SK-N-SH (cell line): ENCODE measurements around the gene C20orf96. TPM values are rescaled to one million over a fixed set of nuclear protein-coding genes. Genes with fewer than 3 reads are reported as not detected.

Experiments
- CTCF ChIA-PET: fragments of 300-600, 350-600 bp; formaldehyde crosslinking; extraction: SDS; loops from one replicate; lab custom pipeline; 2021; lab: Yijun Ruan, JAX
- POLR2A ChIA-PET: fragments of 350-600 bp; sonication (Branson Sonifier 250); formaldehyde crosslinking; extraction: SDS; loops from one replicate; lab custom pipeline; 2020; ENCODE audit warnings: antibody characterized with exemption, inconsistent platforms; lab: Yijun Ruan, JAX
- DNase-seq: peaks from one replicate; pipeline ENCODE4 v3.0.0; 2012
- H2AFZ ChIP-seq: fragments of 200-600 bp; sonication (generic); 2 replicates; pipeline ENCODE4 v1.8.1; 2016; ENCODE audit warnings: antibody characterized with exemption, mild to moderate bottlenecking, low read depth
- H3F3A ChIP-seq: fragments of 200-600 bp; sonication (generic); replicated peaks from 2 replicates; pipeline ENCODE3; 2016; ENCODE audit warnings: antibody characterized with exemption, mild to moderate bottlenecking; ENCODE audit not compliant: insufficient read depth
- H3K27ac ChIP-seq, 2 experiments: fragments of 200-500 bp in 1 of 2; fragments of 200-600 bp in 1 of 2; sonication (Bioruptor generic) in 1 of 2; sonication (generic), shearing (Covaris generic) in 1 of 2; 2 replicates each; pipeline versions ENCODE4 v1.5.1 to v1.6.1; 2014 to 2016; ENCODE audit warnings: low read depth in 2 of 2, inconsistent platforms in 1 of 2, low read length in 1 of 2, mild to moderate bottlenecking in 1 of 2, mixed read lengths in 1 of 2
- H3K27me3 ChIP-seq: fragments of 200-600 bp; sonication (generic), shearing (Covaris generic); 2 replicates; pipeline ENCODE4 v1.6.1; 2016; ENCODE audit warnings: mixed run types; ENCODE audit not compliant: insufficient read depth
- H3K36me3 ChIP-seq, 2 experiments: fragments of 200-500 bp in 1 of 2; fragments of 200-600 bp in 1 of 2; sonication (Bioruptor generic) in 1 of 2; sonication (generic) in 1 of 2; replicated peaks in 1 of 2; 2 replicates each; pipeline versions ENCODE3 to v1.5.1; 2014 to 2016; ENCODE audit warnings: low read length in 1 of 2, mild to moderate bottlenecking in 1 of 2; ENCODE audit not compliant: insufficient read depth in 2 of 2, control insufficient read depth in 1 of 2
- H3K4me1 ChIP-seq, 2 experiments: fragments of 200-500 bp in 1 of 2; fragments of 200-600 bp in 1 of 2; sonication (Bioruptor generic) in 1 of 2; sonication (generic), shearing (Covaris generic) in 1 of 2; 2 replicates each; pipeline versions ENCODE4 v1.5.1 to v1.6.1; 2014 to 2016; ENCODE audit warnings: low read depth in 1 of 2, low read length in 1 of 2, mixed run types in 1 of 2; ENCODE audit not compliant: insufficient read depth in 2 of 2, control insufficient read depth in 1 of 2
- H3K4me2 ChIP-seq: fragments of 200-600 bp; sonication (generic), shearing (Covaris generic); 2 replicates; pipeline ENCODE4 v1.6.1; 2017; ENCODE audit warnings: mixed run types
- H3K4me3 ChIP-seq, 2 experiments: fragments of 200-500 bp in 1 of 2; fragments of 200-600 bp in 1 of 2; sonication (Bioruptor generic) in 1 of 2; sonication (generic), shearing (Covaris generic) in 1 of 2; 2 replicates each; pipeline versions ENCODE4 v1.5.1 to v1.8.1; 2014 to 2016; ENCODE audit warnings: low read depth in 2 of 2, inconsistent platforms in 1 of 2, low read length in 1 of 2, mild to moderate bottlenecking in 1 of 2, mixed read lengths in 1 of 2, moderate library complexity in 1 of 2
- H3K79me2 ChIP-seq: fragments of 200-600 bp; sonication (generic); 2 replicates; pipeline ENCODE4 v1.8.1; 2017; ENCODE audit warnings: mild to moderate bottlenecking; ENCODE audit not compliant: insufficient read depth
- H3K9ac ChIP-seq: fragments of 200-600 bp; sonication (generic); 2 replicates; pipeline ENCODE4 v1.6.1; 2017; ENCODE audit warnings: mixed run types
- H3K9me2 ChIP-seq: fragments of 200-600 bp; sonication (generic); 2 replicates; pipeline ENCODE4 v1.6.1; 2017; ENCODE audit warnings: mixed run types
- H3K9me3 ChIP-seq: fragments of 200-600 bp; sonication (generic); 2 replicates; pipeline ENCODE4 v1.6.1; 2017; ENCODE audit warnings: mixed run types, mild to moderate bottlenecking, moderate library complexity
- H4K20me1 ChIP-seq: fragments of 200-600 bp; sonication (generic); 2 replicates; pipeline ENCODE4 v1.6.1; 2017; ENCODE audit warnings: mild to moderate bottlenecking, mixed run types; ENCODE audit not compliant: insufficient read depth
- EZH2phosphoT487 ChIP-seq: fragments of 200-600 bp; sonication (generic); IDR thresholded peaks from 2 replicates; pipeline ENCODE4 v1.6.1; 2017; ENCODE audit warnings: low read depth, mixed run types, mild to moderate bottlenecking, antibody characterized with exemption, moderate library complexity, borderline replicate concordance
- FOSL2 ChIP-seq: IDR thresholded peaks from 2 replicates; pipeline ENCODE4 v1.4.0; 2012; ENCODE audit warnings: low read depth, mild to moderate bottlenecking, moderate library complexity, borderline replicate concordance
- JUND ChIP-seq: IDR thresholded peaks from 2 replicates; pipeline ENCODE4 v1.4.0; 2012
- MEF2A ChIP-seq: IDR thresholded peaks from 2 replicates; pipeline ENCODE4 v1.4.0; 2012; ENCODE audit warnings: low read depth, borderline replicate concordance
- NRF1 ChIP-seq: IDR thresholded peaks from 2 replicates; pipeline ENCODE4 v1.6.1; 2012; ENCODE audit warnings: low read depth, mild to moderate bottlenecking, low read length
- RCOR1 ChIP-seq: fragments of 150-350 bp; IDR thresholded peaks from 2 replicates; pipeline ENCODE4 v1.6.1; 2017; ENCODE audit warnings: antibody characterized with exemption, low read length
- SMC3 ChIP-seq: IDR thresholded peaks from 2 replicates; pipeline ENCODE4 v1.6.1; 2012; ENCODE audit warnings: low read depth, low read length, improper control_type of control experiment
- TAF1 ChIP-seq: IDR thresholded peaks from 2 replicates; pipeline ENCODE4 v1.6.1; 2012; ENCODE audit warnings: low read depth, mild to moderate bottlenecking, low read length, moderate library complexity, borderline replicate concordance
- YY1 ChIP-seq: IDR thresholded peaks from 2 replicates; pipeline ENCODE4 v1.4.0; 2012; ENCODE audit warnings: low read depth, mild to moderate bottlenecking
- WGBS: methylation state at CpG from one replicate; pipeline ENCODE4 v1.1.6; 2017; ENCODE audit warnings: low lambda C conversion rate; 5-methylcytosine and 5-hydroxymethylcytosine counted together
- polyA plus RNA-seq, 3 experiments: library from polyadenylated mRNA; depleted of rRNA; stranded (reverse); fragments of >200 nt; gene quantifications; 2 replicates each; pipeline ENCODE4 v1.2.3, GENCODE V29; 2012
- TF ChIP-seq, protein P1 (sequence below): IDR thresholded peaks from 2 replicates; pipeline ENCODE4 v1.4.0; 2012; ENCODE audit warnings: low read depth, borderline replicate concordance
- TF ChIP-seq, protein P2 (sequence below): IDR thresholded peaks from 2 replicates; pipeline ENCODE4 v1.6.1; 2012; ENCODE audit warnings: mild to moderate bottlenecking, low read depth, low read length, moderate library complexity
- TF ChIP-seq, protein P3 (sequence below): IDR thresholded peaks from 2 replicates; pipeline ENCODE4 v1.4.0; 2012; ENCODE audit warnings: low read depth, borderline replicate concordance
- TF ChIP-seq, protein P4 (sequence below): fragments of 200-600 bp; sonication (generic); IDR thresholded peaks from 2 replicates; pipeline ENCODE4 v1.6.1; 2017; ENCODE audit warnings: antibody characterized with exemption, mild to moderate bottlenecking, moderate library complexity

C20orf96 gene
- polyA plus RNA-seq, 1 of the 3 experiments (the other 2 are of a cell fraction) = 16.6 TPM

DNA sequence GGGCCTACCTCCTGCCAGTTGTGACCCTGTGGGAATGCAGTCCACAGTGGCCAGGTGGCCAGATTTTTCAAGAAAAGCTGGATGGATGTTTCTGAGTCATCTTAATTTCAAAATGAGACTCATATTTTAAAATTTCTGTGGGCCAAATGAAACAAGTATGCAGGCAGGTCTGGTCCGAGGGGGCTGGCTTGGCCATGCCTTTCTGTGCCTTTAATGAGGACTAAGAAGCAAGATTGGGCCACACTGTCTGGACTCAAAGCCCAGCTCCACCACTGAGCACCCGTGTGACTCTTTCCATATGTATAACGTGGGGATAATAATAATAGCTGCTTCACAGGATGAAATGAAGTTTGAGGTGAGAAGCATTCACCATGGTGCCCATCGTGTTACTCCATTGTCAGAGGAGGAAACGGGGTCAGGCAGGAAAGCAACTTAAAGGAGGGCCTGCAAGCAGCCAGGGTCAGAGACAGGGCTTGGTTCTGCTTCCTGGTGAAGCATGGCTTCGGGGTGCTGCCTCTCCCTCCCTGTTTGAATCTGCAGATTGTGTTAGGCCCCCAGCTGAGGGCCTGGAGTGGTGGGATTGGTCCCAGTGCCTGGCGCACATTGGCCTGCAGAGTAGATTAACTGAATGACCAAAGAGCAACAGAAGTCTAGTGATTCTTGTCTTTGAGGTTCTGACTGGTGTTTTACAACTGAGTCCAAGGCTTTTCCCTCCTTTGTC is 38.6 kb upstream of the C20orf96 start:
- no peaks in the 10 kb centered on the region for H3K9me2 ChIP-seq
- no peak overlapping the region for H3K9ac ChIP-seq
- ChIA-PET CTCF (interaction anchor here (1.0 to 5.9 kb wide), 9 partner anchors 18 to 121 kb away, joined by 3 to 65 read pairs (median 6); partner anchors contain the start of gene NRSN2), POLR2A (interaction anchor here (4.7 kb wide), 1 partner anchor 17 kb away, joined by 39 read pairs; the partner anchor contains the start of gene NRSN2)
- H3K4me1 ChIP-seq = peaks cover 22 to 31% of the 10 kb centered on the region in 2 experiments; a peak in 3 of 4 replicates
- H3K27ac ChIP-seq = peak overlapping the region in 1 of 2 experiments; percentile 55; a peak in 2 of 4 replicates
- peaks cover 46% of the 10 kb centered on the region for H4K20me1 ChIP-seq
- H3K4me3 ChIP-seq = peak overlapping the region in 1 of 2 experiments; percentile 98; a peak in 2 of 4 replicates
- no peak overlapping the region for H2AFZ ChIP-seq
- H3K79me2 ChIP-seq = peaks cover 37% of the 10 kb centered on the region
- peak overlapping the region; percentile 99 for H3K4me2 ChIP-seq
- no peaks in the 10 kb centered on the region for H3K27me3 ChIP-seq
- H3K36me3 ChIP-seq = peaks cover 7 to 18% of the 10 kb centered on the region in 2 experiments
- TF ChIP-seq EZH2phosphoT487 (no peak), NRF1 (no peak), SMC3 (no peak), MEF2A (no peak), RCOR1 (no peak), FOSL2 (no peak), JUND (no peak), YY1 (no peak), TAF1 (no peak)
- TF ChIP-seq, protein P1, sequence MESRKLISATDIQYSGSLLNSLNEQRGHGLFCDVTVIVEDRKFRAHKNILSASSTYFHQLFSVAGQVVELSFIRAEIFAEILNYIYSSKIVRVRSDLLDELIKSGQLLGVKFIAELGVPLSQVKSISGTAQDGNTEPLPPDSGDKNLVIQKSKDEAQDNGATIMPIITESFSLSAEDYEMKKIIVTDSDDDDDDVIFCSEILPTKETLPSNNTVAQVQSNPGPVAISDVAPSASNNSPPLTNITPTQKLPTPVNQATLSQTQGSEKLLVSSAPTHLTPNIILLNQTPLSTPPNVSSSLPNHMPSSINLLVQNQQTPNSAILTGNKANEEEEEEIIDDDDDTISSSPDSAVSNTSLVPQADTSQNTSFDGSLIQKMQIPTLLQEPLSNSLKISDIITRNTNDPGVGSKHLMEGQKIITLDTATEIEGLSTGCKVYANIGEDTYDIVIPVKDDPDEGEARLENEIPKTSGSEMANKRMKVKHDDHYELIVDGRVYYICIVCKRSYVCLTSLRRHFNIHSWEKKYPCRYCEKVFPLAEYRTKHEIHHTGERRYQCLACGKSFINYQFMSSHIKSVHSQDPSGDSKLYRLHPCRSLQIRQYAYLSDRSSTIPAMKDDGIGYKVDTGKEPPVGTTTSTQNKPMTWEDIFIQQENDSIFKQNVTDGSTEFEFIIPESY = no peak
- TF ChIP-seq, protein P2, sequence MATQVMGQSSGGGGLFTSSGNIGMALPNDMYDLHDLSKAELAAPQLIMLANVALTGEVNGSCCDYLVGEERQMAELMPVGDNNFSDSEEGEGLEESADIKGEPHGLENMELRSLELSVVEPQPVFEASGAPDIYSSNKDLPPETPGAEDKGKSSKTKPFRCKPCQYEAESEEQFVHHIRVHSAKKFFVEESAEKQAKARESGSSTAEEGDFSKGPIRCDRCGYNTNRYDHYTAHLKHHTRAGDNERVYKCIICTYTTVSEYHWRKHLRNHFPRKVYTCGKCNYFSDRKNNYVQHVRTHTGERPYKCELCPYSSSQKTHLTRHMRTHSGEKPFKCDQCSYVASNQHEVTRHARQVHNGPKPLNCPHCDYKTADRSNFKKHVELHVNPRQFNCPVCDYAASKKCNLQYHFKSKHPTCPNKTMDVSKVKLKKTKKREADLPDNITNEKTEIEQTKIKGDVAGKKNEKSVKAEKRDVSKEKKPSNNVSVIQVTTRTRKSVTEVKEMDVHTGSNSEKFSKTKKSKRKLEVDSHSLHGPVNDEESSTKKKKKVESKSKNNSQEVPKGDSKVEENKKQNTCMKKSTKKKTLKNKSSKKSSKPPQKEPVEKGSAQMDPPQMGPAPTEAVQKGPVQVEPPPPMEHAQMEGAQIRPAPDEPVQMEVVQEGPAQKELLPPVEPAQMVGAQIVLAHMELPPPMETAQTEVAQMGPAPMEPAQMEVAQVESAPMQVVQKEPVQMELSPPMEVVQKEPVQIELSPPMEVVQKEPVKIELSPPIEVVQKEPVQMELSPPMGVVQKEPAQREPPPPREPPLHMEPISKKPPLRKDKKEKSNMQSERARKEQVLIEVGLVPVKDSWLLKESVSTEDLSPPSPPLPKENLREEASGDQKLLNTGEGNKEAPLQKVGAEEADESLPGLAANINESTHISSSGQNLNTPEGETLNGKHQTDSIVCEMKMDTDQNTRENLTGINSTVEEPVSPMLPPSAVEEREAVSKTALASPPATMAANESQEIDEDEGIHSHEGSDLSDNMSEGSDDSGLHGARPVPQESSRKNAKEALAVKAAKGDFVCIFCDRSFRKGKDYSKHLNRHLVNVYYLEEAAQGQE = no peak
- TF ChIP-seq, protein P3, sequence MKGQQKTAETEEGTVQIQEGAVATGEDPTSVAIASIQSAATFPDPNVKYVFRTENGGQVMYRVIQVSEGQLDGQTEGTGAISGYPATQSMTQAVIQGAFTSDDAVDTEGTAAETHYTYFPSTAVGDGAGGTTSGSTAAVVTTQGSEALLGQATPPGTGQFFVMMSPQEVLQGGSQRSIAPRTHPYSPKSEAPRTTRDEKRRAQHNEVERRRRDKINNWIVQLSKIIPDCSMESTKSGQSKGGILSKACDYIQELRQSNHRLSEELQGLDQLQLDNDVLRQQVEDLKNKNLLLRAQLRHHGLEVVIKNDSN = no peak
- TF ChIP-seq, protein P4, sequence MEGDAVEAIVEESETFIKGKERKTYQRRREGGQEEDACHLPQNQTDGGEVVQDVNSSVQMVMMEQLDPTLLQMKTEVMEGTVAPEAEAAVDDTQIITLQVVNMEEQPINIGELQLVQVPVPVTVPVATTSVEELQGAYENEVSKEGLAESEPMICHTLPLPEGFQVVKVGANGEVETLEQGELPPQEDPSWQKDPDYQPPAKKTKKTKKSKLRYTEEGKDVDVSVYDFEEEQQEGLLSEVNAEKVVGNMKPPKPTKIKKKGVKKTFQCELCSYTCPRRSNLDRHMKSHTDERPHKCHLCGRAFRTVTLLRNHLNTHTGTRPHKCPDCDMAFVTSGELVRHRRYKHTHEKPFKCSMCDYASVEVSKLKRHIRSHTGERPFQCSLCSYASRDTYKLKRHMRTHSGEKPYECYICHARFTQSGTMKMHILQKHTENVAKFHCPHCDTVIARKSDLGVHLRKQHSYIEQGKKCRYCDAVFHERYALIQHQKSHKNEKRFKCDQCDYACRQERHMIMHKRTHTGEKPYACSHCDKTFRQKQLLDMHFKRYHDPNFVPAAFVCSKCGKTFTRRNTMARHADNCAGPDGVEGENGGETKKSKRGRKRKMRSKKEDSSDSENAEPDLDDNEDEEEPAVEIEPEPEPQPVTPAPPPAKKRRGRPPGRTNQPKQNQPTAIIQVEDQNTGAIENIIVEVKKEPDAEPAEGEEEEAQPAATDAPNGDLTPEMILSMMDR = no peak
- H3K9me3 ChIP-seq = no peaks in the 10 kb centered on the region
- peaks cover 28% of the 10 kb centered on the region for H3F3A ChIP-seq
- WGBS = 72% methylated on average over 7 of the region's 7 CpGs
- no peak for DNase-seq
